HG03354 (cell line): ENCODE measurements around the gene TBC1D3G.
"Not testable (repeated sequence)": the region's sequence is repeated elsewhere in the genome, so short reads cannot be mapped to it uniquely, and the experiment has no call there.

Source experiments
- ATAC-seq: cut with Tn5 transposase; IDR thresholded peaks from one replicate; pipeline ENCODE4 v1.9.1; 2021; ENCODE audit warnings: mild to moderate bottlenecking; ENCODE audit not compliant: unreplicated experiment, poor library complexity, severe bottlenecking

Gene TBC1D3G

DNA sequence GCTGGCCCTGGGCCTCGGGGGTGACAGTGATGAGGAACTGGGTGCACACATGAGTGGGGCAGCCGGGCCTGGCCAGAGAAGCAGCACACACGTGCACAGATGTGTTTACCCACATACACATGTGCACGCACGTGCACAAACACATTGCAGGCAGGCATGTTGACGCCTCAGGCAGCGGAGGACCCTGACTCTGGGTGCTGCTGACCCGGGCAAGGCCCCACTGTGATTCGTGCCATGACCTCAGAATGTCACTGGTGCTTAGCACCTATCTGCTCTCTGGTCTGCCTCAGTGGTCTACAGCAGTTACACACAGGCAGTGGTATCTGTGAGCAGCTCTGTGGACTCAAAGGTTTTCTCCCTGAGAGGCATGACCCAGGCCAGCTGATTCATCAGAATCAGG is at the start of gene TBC1D3G:
TSS of gene TBC1D3G (plus strand) at position 301 of the 400 bp plus-strand sequence. CDS start 1,528 bp downstream, outside the sequence.
- not testable (repeated sequence) for ATAC-seq

DNA sequence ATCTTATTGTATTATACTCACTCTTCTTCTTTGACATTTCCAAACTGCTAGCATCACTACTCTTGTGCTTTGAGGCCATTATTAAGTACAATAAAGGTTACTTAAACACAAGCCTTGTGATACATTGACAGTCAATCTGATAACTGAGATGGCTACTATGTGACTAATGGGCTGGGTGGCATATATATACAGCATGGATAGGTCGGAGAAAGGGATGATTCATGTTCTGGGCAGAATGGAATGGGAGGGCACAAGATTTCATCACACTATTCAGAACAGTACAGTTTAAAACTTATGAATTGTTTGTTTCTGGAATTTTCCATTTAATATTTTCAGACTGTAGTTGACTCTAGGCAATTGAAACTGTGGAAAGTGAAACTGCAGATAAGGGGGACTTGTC is 40.4 kb upstream of the TBC1D3G start:
- not testable (repeated sequence) for ATAC-seq

DNA sequence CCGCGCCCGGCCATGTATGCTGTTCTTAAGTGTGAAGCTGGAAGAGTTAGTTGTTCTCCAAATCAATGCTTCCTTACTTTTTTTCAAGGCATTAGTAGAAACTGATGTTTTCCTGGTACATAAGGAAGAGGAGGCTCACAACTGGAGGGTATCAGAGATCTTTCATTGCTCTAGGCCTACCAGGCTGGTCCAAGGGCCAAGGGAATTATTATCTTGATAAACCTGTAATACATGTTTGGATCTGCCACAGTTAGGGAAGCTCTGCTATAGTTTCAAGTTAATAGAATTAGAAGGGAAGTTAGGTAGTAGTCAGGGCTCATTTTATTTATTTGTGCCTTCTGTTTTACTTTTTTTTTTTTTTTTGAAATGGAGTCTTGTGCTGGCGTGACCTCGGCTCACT is 39.5 kb upstream of the TBC1D3G start:
- not testable (repeated sequence) for ATAC-seq

DNA sequence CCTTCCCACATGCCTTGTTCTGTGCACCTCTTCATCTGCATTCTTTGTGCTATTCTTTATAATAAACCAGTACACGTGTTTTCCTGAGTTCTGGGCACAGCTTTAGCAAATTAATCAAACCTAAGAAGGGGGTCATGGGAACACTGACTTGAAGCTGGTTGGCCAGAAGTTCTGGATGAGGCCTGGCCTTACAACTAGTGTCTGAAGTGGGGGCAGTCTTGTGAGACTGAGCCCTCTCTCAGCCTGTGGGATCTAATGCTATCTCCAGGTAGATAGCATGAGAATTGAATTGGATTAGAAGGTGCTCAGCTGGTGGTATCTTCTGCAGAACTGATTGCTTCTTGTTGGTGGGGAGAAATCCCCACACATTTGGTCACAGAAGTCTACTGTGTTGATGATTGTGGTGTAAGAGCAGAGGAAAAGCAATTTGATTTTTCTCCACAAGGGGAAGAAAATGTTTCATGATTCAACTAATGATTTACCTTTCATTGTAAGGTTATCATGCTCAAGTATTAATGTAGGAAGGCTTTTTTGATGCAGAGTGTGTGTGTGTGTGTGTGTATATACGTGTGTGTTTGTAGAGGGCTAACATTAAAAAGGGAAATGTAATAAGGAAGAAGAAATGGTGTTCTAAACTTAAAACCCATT is 33.6 kb upstream of the TBC1D3G start:
- not testable (repeated sequence) for ATAC-seq

DNA sequence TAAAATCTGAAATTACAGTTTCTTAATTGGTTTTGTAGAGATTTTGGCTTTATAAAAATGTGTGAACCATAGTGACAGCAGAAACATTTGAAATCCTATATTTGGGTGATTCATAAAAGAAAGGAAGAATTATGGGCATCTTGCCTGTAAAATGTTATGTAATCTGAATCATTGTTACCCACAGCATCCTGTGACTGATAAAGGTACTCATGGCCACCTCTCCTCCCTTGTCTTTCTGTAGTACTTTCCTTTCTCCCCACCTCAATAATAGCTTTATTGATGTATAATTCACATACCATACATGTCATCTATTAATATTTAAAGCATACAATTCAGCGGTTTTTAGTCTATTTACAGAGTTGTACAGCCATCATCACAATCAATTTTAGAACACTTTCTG is 28.5 kb upstream of the TBC1D3G start:
- not testable (repeated sequence) for ATAC-seq

DNA sequence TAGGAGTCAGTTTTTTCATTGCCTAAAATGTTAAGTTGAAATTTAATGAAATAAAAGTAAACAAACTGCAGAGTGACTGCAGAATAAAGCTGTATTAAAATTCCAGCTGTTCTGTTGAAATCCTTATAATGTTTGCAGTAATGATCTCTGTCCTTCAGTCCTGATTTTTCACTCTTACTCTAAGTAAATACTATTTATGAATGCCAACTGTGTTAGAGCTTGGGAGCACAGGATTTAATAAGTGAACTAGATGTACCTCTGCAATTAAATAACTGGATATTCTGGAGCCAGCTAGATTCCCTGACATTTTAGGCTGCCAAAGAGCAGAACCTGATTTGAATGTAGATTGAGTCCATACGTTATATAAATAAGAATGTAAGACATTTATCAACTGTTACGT is 7.9 kb upstream of the TBC1D3G start:
- ATAC-seq: not testable (repeated sequence)

DNA sequence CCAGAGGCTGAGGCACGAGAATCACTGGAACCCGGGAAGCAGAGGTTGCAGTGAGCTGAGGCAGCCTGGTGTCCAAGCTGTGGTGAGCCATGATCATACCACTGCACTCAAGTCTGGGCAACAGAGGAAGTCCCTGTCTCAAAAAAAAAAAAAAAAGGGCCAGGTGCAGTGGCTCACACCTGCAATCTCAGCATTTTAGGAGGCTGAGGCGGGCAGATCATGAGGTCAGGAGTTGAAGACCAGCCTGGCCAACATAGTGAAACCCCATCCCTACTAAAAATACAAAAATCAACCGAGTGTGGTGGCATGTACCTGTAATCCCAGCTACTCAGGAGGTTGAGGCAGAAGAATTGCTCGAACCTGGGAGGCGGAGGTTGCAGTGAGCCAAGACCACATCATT is 38.8 kb downstream of the TBC1D3G start:
- ATAC-seq: not testable (repeated sequence)

DNA sequence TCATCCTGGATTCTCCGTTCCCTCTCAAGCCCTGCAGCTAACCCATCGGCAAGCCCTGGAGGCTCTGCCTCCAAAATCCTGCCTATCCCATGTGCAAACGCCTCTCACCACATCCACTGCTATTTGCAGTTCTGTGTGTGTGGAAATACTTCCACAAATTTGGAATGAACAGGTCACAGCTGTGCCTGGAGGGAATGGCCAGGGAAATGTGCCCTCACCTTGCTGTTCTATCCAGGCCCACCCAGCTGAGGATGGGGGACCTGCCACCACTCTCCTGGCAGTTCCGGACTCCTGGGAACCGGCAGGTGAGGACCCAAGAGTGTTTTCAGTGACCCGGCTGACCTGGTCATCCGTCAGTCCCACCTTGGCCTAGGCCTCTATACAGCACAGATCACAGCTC is 52.3 kb downstream of the TBC1D3G start:
- ATAC-seq: not testable (repeated sequence)
